Stimulated activated CD4-positive, alpha-beta T cell treated with anti-CD3 and anti-CD28 coated beads, Interleukin-1b, Interleukin-23, amount 100 ng/mL, for 1 hour (primary cell): ENCODE measurements around the gene KCNMB2.

Experiments used
- DNase-seq, 2 donors: peaks; one replicate each; pipeline ENCODE4 v3.0.0-alpha.2; 2020; ENCODE audit warnings: low read depth in 2 of 2

The KCNMB2 gene

GRCh38 chr3:178868681-178869080, 332.4 kb downstream of the KCNMB2 start:
- DNase-seq, result no peak

- DNase-seq, result no peak
Measured at GRCh38 chr3:178870085-178870484, 333.8 kb downstream of the KCNMB2 start.

- DNase-seq, result no peak
Measured at GRCh38 chr3:178875157-178875556, 338.9 kb downstream of the KCNMB2 start.

- DNase-seq, result no peak
Measured at GRCh38 chr3:178875836-178876235, 339.6 kb downstream of the KCNMB2 start.

GRCh38 chr3:178880274-178880673, 344.0 kb downstream of the KCNMB2 start:
- no peak for DNase-seq
